ENCODE measurements around the gene FYN. TPM values are rescaled to one million over a fixed set of nuclear protein-coding genes. Genes with fewer than 3 reads are reported as not detected.

The FYN gene
- total RNA-seq, 2 donors from 2014 or later: 11.3 to 21.5 TPM

DNA sequence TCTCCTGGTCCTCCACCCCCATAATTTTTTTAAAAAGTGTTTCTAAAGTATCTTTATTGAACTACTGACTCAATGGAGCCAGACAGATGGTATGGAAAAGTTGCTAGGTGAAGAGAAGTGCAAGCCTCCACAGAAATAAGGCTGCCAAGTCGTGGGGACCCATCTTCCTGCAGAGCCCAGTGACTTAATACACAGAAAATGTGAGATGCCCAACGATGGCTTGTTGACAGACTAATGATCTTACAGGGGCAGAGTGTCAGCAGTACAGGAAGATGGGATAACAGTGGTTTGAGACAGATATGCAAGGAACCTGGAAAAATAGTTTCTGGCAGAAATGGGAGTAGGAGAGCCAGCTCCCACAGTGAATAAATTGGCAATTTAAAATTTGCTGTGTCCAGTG, 43.3 kb downstream of the FYN start:
- intact Hi-C loops (cut with DNase I): no loop called here
- no peaks in the 10 kb centered on the region for H3K9me3 ChIP-seq
- H3K27ac ChIP-seq: no peak overlapping the region
- H3K9ac ChIP-seq (ENCODE audit: low read depth in 2 of 2, low read length in 2 of 2): no peak overlapping the region
- TF ChIP-seq, protein P1, sequence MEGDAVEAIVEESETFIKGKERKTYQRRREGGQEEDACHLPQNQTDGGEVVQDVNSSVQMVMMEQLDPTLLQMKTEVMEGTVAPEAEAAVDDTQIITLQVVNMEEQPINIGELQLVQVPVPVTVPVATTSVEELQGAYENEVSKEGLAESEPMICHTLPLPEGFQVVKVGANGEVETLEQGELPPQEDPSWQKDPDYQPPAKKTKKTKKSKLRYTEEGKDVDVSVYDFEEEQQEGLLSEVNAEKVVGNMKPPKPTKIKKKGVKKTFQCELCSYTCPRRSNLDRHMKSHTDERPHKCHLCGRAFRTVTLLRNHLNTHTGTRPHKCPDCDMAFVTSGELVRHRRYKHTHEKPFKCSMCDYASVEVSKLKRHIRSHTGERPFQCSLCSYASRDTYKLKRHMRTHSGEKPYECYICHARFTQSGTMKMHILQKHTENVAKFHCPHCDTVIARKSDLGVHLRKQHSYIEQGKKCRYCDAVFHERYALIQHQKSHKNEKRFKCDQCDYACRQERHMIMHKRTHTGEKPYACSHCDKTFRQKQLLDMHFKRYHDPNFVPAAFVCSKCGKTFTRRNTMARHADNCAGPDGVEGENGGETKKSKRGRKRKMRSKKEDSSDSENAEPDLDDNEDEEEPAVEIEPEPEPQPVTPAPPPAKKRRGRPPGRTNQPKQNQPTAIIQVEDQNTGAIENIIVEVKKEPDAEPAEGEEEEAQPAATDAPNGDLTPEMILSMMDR (IDR thresholded peaks at IDR 0.05): no peak
- no peaks in the 10 kb centered on the region for H3K27me3 ChIP-seq
- DNase-seq: no peak
- H3K4me1 ChIP-seq: no peaks in the 10 kb centered on the region
- no peak overlapping the region for H3K4me3 ChIP-seq
- H3K36me3 ChIP-seq: no peaks in the 10 kb centered on the region

DNA sequence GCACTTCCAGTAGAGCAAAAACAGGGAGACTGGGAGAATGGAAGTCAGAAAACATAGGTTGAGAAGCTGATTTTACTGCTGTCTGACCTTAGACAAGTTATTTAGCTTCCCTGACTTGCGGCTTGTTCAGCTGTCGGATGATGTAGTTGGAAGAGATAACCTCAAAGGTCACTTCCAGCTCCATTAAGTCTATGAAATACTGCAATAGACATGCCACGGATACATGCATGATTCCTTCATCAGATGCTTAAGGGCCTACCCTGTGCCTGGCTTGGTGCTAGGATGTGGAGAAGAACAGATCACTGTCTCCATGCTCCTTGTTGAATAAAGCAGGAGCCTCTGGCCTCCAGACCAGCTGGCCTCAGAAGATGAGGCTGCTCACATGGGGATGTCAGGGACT, 43.7 kb downstream of the FYN start:
- no peak for DNase-seq
- H3K9me3 ChIP-seq: no peaks in the 10 kb centered on the region
- no peak overlapping the region for H3K4me3 ChIP-seq
- no peaks in the 10 kb centered on the region for H3K4me1 ChIP-seq
- no peaks in the 10 kb centered on the region for H3K27me3 ChIP-seq
- intact Hi-C loops (cut with DNase I): no loop called here
- H3K9ac ChIP-seq (ENCODE audit: low read depth in 2 of 2, low read length in 2 of 2): no peak overlapping the region
- TF ChIP-seq, protein P1 (IDR thresholded peaks at IDR 0.05): no peak
- H3K36me3 ChIP-seq: no peaks in the 10 kb centered on the region
- no peak overlapping the region for H3K27ac ChIP-seq

DNA sequence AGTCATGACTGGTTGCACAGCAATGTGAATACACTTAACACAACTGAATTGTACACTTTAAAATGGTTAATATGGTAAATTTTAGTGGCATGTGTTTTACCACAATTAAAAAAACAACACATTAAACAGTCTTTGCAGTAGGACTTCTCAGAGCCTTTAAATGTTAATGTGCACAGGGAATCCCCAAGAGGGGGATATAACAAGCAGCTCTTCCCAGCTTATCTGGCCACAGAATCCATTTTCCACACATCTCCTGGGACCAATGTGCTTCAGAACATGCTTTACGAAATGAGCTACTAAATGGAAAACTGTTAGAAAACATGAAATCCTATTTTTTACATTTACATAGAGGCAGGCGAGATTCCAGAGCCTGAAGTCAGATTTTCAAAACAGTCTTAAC, 44.4 kb downstream of the FYN start:
- Histone ChIP-seq H3K36me3 (no peaks in the 10 kb centered on the region), H3K27me3 (no peaks in the 10 kb centered on the region), H3K9me3 (no peaks in the 10 kb centered on the region), H3K9ac (ENCODE audit: low read depth in 2 of 2, low read length in 2 of 2) (no peak overlapping the region), H3K4me3 (no peak overlapping the region), H3K27ac (no peak overlapping the region), H3K4me1 (no peaks in the 10 kb centered on the region)
- no peak for DNase-seq
- TF ChIP-seq, protein P1 (IDR thresholded peaks at IDR 0.05): no peak
- intact Hi-C loops (cut with DNase I): no loop called here

DNA sequence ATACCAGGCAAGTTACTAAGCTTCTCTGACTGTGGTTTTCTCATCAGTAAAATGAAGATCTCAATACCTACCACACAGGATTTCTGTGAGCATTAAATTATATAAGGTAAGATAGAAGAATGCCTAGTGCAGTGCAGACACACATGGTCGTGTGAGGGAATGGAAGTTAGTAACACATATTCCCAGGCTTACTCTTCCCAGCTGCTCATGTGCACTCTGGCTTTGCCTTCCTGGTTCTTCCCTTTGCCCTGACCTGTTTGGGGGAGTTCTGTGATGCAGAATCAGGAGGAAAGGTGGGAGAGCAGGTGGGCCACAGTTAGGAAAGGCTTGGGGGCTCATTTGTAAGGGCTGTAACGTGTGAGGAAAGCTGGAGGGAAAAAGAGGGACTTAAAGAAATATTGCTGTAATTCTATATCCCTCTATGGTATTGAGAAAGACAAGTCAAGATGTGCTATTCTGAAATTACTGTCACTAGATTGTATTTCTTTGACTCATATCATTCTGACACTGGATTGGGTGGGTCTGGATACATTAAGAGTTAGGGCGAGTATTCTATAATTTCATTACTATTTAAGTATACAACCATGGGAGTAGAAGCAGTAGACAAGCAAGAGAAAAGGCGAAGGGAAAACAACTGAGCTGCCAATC, 47.7 kb downstream of the FYN start:
- Histone ChIP-seq H3K27me3 (no peaks in the 10 kb centered on the region), H3K9ac (ENCODE audit: low read depth in 2 of 2, low read length in 2 of 2) (no peak overlapping the region), H3K4me3 (no peak overlapping the region), H3K27ac (no peak overlapping the region), H3K36me3 (no peaks in the 10 kb centered on the region), H3K9me3 (no peaks in the 10 kb centered on the region), H3K4me1 (no peaks in the 10 kb centered on the region)
- intact Hi-C loops (cut with DNase I): no loop called here
- DNase-seq: no peak
- TF ChIP-seq, protein P1 (IDR thresholded peaks at IDR 0.05): no peak

DNA sequence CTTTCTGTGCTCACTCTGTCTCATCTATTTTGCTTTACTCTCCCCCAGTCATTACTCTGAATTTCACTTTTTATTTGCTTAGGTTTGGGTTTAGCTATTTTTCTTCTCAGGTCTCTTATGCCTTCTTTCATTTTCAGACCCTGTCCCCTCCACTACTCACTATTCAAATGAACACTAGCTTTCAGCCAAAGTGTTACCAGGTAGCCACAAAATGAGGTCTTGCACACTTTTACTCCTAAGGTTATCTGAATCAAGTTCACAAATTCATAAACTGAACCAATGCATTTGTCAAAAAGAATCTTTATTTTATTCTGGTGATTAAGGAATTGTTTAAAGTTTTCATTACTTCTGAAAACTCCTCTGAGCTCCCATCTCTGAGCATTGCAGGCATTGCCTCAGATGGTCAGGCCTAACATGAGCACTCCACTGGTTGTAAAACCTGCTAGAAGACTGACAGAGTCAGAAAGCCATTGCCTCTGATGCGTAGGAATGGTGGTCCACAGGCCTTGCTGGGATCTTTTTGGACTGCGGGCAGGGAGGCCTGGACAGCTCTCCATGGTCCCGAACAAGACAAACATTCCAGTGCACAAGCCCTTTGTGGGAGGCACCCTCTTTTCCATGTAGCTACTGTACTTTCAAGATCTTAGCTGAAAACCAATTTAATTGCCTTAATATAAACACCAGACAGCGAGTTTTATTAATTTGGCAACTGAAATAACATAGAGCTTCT, 48.5 kb downstream of the FYN start:
- no peak for DNase-seq
- Histone ChIP-seq H3K36me3 (no peaks in the 10 kb centered on the region), H3K4me1 (no peaks in the 10 kb centered on the region), H3K4me3 (no peak overlapping the region), H3K9me3 (no peaks in the 10 kb centered on the region), H3K9ac (ENCODE audit: low read depth in 2 of 2, low read length in 2 of 2) (no peak overlapping the region), H3K27me3 (no peaks in the 10 kb centered on the region), H3K27ac (no peak overlapping the region)
- TF ChIP-seq, protein P1 (IDR thresholded peaks at IDR 0.05): no peak
- intact Hi-C loops (cut with DNase I): no loop called here
